Right kidney (tissue), 1 donor: ENCODE results near the gene IPO4.

Source experiments
- DNase-seq: peaks from one replicate; pipeline ENCODE4 v3.0.0-alpha.2; 2016

IPO4 gene

DNA sequence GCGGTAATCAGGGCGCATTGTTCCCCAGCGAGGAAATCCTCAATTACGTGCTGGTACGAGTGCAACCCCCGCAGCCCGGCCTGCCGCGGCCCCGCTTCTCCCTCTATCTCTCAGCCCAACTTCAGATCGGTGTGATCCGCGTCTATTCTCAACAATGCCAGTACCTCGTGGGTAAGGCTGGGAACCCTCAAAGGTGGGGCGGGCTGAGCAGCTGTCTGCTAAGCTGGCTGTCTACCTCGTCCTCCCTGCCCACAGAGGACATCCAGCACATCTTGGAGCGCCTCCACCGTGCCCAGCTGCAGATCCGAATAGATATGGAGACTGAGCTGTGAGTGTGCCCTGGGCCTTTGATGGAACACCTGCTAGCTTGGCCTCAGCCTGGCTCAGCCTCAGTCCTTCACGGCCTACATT is 15.7 kb downstream of the IPO4 start:
- peak; percentile 39 for DNase-seq

DNA sequence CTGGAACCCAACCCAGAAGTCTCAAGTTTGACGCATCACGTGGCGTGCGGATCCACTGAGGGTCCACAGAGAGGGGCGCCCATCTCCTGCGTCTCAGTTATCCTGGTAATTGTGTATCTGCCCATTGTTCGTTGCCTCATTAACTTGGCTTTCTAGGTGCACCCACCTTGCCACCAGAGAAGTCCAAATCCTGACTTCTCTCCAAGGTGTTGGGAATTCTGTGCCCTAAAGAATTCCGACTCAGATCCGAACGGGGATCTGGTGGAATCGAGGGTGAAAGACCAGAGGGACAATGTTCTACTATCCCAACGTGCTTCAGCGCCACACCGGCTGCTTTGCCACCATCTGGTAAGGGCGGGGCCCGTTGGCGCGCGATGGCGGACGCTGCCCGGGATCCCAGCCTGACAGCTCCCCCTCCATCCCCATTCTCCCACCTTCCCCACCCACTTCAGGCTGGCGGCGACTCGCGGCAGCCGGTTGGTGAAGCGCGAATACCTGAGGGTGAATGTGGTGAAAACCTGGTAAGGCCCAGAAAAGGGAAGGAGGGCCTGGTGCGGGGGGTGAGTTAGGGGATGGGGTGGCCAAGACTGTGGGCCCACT is 16.3 kb downstream of the IPO4 start:
- no peak for DNase-seq

DNA sequence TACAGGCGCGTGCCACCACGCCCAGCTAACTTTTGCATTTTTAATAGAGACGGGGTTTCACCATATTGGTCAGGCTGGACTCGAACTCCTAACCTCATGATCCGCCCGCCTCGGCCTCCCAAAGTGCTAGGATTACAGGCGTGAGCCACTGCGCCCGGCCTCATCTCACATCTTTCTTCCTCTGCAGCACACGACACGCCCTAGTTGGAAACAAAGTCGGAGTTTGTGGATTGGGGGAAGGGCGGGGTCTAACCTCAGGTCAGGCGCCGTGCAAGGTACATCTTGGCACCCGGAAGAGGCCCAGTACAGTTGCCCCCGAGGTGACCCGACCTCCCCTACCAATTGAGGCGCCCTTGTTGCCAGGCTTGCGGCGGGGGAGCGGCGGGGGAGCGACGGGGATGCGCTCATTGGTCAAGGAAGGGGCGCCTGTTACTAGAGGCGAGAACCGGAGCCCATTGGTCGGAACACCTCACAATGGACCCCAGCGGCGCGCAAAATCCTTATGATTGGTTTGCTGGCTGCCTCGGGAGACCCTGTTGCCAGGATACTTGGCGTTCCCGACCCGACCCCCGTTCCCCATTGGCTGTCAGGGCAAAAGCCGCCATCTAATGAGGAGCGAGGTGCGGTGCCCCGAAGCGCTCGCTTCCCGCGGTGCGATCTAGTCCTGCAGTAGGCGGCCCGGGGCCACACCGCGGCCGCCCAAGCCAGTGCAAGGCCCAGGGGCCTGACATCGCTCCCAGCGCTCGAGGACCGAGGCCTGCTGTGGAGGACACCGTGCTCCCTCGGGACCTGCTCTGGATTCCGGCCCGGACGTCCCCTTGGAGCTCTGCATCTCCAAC is 17.0 kb downstream of the IPO4 start, which contains the start of gene REC8:
Gene REC8, plus strand, starts transcription at position 659 of the 839 bp plus-strand sequence. CDS start 473 bp downstream, outside the sequence.
- peak; percentile 81 for DNase-seq

DNA sequence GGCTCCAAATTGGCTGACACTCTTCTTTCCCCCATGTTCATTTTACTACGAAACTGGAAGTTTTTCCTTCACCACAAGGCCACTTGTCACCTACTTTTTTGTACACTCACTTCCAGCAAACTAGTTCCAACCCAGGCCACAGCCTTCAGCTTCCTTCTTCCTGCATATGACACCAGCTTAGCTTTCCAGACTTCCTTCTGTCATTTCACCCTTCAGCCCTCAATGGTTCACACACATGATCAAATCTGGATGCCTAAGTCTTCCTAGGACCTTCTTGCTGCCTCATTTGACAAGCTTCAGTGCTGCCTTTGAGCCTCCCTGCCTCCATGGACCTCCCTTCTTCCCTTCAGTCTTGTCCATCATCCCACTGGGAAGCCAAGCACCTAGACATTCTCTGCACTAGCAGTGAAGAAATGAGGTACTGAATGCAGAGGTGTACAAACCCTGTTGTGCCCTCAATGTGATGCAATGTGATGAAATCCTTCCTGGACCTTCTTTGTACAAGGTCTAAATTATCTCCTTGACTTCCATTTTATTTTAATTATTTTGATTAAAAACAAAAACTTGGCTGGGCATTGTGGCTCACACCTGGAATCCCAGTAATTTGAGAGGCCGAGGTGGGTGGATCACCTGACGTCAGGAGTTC is 21.0 kb downstream of the IPO4 start:
- no peak for DNase-seq

DNA sequence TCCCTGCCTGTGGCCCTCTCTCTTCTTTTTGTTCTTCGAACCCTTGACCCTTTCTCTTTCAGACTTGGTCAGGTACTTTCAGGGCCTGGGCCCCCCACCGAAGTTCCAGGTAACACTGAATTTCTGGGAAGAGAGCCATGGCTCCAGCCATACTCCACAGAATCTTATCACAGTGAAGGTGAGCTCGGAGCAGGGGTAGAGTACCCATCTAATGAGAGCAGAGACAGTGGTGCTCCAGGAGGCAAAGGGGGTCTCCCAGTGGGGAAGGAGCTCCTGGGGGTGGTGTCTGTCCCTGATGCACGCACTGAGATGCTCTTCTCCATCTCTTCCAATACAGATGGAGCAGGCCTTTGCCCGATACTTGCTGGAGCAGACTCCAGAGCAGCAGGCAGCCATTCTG is 22.8 kb downstream of the IPO4 start:
- no peak for DNase-seq

DNA sequence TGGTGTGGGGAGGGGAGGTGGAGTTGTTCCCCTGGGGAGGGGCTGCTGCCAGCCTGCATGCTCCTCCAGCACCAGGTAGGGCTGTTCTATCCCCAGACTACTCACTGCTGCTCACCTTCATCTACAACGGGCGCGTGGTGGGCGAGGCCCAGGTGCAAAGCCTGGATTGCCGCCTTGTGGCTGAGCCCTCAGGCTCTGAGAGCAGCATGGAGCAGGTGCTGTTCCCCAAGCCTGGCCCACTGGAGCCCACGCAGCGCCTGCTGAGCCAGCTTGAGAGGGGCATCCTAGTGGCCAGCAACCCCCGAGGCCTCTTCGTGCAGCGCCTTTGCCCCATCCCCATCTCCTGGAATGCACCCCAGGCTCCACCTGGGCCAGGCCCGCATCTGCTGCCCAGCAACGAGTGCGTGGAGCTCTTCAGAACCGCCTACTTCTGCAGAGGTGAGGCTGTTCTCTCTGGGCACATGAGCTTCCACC is 24.1 kb downstream of the IPO4 start:
- no peak for DNase-seq

DNA sequence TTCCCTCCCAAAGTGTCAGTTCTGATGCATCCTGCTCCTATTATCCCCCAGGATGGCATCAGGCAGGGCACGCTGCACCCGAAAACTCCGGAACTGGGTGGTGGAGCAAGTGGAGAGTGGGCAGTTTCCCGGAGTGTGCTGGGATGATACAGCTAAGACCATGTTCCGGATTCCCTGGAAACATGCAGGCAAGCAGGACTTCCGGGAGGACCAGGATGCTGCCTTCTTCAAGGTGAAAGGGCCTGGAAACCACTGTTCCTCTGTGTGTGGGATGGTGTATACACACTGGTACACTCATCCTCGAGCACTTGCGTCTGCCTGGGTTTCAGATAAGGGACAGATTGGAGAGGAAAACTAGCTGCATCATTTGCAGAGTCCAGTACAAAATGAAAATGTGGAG is 26.5 kb downstream of the IPO4 start:
- no peak for DNase-seq

DNA sequence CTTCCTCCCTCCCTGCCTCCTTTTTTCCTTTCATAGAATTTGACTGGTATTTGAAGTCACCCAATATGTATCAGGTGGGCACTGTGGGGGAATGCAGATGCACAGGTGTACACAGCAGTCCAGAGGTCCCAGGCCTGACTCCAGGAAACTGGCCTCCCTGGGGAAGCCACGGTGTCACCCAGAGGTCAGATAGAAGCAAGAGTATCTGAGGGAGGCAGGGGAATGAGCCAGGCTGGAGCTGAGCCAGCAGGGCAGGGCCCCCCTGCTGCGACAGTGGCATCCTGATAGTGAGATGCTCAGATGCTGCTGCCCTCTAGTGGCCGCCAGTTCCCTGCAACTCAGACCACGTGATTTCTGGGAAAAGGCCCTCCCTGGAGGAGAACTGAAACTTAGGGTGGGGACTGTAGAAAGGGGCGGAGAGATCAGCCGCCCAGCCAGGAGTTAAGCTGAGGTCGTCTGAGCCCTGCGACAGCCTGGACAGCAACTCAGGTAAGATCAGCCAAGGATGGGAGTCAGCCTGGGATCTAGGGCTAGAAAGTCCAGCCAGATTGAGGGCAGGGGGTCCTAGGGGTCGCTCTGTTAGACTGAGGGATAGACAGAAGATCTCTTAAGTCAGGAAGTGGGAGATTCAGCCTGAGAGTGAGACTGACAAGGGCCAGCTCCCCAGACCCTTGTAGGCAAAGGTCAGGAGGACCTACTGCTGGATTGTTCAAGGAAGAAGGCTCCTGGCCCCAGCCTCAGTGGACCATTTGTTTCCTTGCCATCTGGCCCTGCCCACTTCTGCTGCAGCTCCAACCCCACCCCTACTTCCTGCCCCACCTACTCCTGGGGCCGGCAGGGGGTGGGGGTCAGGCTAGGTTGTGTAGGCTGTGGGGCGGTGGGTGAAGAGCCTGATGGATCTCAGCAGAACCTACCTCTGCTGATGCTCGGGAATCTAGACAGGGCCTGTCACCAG is 27.5 kb downstream of the IPO4 start, which contains the start of gene IRF9:
Gene IRF9, plus strand, starts transcription at position 416 of the 955 bp plus-strand sequence. CDS start 880 bp downstream, outside the sequence.
- DNase-seq, result peak; percentile 79

DNA sequence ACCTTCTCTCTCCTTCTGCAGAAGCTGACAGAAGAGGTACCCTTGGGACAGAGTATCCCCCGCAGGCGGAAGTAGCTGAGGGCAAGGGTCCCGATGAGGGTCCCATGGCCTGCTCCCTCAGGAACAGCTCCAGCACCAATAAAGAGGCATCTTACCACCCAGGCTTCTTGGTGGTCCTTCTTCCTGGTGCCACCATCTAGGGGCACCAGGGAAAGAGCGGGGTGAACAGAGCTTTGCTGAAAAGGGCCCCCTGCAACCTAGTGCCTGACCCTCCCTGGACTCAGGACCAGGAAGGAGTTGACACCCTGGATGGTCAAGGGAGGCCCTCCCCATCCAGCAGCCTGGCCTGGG is 28.1 kb downstream of the IPO4 start:
- no peak for DNase-seq

DNA sequence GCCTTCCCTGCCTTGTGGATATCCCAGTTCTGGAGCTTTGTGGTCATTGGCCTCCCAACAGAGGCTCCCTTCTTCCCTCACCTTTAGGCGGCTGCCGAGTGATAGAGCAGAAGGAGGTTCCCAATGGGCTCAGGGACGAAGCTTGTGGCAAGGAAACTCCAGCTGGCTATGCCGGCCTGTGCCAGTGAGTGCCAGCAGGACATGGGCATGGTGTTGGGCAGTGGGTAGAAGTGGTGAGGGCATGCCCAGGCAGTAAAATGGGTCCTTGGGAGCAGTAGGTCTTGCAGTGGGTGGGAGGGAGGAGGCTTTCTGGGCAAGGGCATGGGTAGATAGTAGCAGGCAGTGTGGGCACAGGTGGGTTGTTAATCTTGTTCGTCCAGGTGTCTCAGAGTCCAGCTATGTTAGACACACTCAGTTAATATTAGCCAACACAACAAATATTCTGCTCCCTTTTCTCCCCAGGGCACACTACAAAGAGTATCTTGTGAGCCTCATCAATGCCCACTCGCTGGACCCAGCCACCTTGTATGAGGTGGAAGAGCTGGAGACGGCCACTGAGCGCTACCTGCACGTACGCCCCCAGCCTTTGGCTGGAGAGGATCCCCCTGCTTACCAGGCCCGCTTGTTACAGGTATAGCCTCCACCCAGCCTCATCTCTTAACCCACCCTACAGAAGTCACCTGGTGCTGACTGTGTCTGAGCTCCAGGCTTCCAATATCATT is 28.7 kb downstream of the IPO4 start:
- no peak for DNase-seq

DNA sequence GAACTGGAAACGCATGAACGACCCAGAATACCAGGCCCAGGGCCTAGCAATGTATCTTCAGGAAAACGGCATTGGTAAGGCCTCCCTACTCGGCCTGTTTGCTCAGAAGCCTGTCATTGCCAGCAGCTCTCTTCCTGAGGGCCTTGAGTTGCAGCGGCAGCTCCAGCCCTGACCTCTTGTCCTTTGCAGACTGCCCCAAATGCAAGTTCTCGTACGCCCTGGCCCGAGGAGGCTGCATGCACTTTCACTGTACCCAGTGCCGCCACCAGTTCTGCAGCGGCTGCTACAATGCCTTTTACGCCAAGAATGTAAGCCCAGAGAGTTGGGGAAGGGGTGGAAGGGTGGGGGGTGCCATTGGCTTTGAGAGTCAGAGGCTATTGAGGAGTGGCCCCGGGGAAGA is 31.3 kb downstream of the IPO4 start:
- DNase-seq, result no peak

DNA sequence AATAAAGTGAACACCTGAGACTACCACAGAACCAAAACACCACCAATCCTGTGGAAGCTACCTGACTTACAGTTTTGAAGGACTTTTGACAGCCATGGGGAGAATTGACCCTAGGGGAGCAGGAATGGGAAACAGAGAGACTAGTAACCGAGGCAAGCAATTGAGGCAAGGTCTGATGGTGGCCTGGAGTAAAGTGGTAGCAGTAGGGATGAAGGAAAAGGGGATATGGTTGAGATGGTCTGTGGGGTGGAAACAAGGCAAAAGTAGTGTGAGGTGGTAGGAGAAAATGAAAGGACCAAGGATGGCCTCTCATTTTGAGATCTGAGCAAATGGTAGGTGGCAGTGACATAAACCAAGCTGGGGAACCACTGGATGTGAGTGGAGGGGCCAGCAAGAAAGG is 31.8 kb downstream of the IPO4 start:
- DNase-seq, result no peak

DNA sequence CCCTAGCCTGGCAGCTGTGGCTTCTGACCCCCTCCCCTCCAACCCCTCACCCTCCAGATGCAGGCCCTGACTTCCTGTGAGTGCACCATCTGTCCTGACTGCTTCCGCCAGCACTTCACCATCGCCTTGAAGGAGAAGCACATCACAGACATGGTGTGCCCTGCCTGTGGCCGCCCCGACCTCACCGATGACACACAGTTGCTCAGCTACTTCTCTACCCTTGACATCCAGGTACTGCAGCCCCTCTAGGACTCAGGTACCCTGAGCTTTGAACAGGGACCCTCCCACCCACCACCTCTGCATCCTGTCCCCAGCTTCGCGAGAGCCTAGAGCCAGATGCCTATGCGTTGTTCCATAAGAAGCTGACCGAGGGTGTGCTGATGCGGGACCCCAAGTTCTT is 33.5 kb downstream of the IPO4 start:
- no peak for DNase-seq

DNA sequence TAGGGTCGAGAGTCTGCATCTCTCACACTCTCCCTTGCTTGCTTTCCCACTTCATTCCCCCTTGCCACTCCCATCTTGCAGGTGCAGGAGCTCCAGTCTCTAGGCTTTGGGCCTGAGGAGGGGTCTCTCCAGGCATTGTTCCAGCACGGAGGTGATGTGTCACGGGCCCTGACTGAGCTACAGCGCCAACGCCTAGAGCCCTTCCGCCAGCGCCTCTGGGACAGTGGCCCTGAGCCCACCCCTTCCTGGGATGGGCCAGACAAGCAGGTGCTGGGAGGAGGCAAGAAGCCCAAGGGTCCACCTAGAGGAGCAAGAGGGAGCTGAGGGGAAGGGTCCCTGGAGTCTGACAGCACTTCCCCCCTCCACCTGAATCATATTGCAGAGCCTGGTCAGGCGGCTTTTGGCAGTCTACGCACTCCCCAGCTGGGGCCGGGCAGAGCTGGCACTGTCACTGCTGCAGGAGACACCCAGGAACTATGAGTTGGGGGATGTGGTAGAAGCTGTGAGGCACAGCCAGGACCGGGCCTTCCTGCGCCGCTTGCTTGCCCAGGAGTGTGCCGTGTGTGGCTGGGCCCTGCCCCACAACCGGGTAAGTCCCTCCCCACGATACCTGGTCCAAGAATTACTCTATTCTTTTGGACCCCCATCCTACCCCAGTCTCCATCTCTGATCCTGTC is 37.1 kb downstream of the IPO4 start:
- no peak for DNase-seq

DNA sequence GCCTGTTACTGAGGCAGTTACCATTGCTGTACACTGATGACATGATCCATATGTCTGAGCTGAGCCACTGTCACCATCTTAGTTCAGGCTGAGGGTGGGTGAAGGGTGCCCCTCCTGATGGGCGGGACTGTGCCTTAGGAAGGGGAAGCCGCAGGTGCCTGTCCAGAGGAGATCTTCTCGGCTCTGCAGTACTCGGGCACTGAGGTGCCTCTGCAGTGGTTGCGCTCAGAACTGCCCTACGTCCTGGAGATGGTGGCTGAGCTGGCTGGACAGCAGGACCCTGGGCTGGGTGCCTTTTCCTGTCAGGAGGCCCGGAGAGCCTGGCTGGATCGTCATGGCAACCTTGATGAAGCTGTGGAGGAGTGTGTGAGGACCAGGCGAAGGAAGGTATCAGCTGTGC is 37.6 kb downstream of the IPO4 start:
- DNase-seq, result no peak

DNA sequence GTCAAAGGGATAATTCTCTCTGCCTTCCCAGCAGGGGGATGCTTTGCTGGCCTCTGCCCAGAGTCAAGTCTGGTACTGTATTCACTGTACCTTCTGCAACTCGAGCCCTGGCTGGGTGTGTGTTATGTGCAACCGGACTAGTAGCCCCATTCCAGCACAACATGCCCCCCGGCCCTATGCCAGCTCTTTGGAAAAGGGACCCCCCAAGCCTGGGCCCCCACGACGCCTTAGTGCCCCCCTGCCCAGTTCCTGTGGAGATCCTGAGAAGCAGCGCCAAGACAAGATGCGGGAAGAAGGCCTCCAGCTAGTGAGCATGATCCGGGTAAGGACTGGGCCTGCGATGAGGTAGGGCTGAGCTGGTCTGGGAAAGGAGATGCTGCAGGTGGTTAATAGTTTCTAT is 38.0 kb downstream of the IPO4 start:
- no peak for DNase-seq

DNA sequence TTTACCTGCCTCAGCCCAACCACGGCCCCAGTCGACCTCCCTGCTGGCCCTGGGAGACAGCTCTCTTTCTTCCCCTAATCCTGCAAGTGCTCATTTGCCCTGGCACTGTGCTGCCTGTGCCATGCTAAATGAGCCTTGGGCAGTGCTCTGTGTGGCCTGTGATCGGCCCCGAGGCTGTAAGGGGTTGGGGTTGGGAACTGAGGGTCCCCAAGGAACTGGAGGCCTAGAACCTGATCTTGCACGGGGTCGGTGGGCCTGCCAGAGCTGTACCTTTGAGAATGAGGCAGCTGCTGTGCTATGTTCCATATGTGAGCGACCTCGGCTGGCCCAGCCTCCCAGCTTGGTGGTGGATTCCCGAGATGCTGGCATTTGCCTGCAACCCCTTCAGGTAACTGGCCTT is 38.6 kb downstream of the IPO4 start:
- no peak for DNase-seq

DNA sequence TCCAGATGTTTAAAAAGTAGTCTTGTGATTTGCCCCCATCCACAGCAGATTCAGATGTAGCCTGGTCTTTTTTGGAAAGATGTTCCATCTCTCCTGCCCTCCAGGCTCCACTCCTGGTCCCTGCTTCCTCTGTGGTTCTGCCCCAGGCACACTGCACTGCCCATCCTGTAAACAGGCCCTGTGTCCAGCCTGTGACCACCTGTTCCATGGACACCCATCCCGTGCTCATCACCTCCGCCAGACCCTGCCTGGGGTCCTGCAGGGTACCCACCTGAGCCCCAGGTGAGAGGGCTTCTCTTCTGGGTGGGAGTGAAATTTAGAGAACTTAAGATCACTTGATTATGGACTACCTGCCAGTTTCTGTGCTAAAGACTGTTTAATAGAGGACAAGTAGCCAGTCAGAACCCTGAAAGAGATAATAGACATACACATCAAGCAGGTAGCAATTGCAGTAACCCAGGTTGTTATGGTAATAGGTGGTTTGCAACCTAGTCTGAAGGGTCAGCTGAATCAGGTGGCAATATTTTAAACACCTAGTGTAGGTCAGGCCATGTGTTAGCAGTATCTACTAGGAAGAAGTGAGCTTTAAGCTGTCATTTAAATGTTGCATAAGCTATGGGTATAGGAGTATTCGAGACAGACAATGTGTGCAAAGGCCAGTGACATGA is 39.2 kb downstream of the IPO4 start:
- no peak for DNase-seq

DNA sequence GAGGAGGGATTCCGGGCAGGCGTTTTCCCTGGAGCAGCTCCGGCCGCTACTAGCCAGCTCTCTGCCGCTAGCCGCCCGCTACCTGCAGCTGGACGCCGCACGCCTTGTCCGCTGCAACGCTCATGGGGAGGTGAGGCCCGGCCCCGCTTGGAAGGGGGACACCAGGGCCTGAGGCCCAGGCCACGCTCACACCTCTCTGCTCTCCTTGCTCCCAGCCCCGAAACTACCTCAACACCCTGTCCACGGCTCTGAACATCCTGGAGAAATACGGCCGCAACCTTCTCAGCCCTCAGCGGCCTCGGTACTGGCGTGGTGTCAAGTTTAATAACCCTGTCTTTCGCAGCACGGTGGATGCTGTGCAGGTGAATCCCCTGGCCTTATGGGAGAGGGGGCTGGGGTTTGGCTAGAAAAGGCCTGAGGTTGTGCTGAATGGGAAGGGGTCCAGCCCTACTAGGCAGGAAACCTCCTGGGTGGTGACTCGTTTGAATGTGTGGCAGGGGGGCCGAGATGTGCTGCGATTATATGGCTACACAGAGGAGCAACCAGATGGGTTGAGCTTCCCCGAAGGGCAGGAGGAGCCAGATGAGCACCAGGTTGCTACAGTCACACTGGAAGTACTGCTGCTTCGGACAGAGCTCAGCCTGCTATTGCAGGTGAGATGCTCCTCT is 40.7 kb downstream of the IPO4 start:
- no peak for DNase-seq
